DMS53 treated with DMSO at 0.1 percent for 48 hours (cell line): ENCODE results near the gene MEIKIN.
"Not testable (repeated sequence)": the region's sequence is repeated elsewhere in the genome, so short reads cannot be mapped to it uniquely, and the experiment has no call there.

Experiments
- DNase-seq: peaks from one replicate; lab custom pipeline; 2025; ENCODE audit not compliant: unreplicated experiment; lab: John Stamatoyannopoulos, UW

Gene MEIKIN

DNA sequence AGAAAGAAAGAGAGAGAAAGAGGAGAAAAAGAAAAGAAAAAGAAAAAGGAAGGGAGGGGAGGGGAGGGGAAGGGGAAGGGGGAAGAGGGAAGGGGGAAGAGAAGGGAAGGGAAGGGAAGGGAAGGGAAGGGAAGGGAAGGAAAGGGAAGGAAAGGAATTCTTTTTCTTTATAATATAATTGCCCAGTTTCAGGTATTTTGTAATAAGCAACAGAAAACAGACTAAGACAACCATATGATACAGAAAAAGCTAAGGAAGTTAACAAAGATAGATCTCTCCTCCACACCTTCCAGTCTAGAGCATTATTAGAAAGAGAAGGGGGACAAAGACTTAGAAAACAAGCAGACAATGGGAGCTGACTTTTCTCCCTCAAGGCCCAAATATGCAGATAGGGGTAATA lies 31.0 kb downstream of the MEIKIN start:
- no peak for DNase-seq

DNA sequence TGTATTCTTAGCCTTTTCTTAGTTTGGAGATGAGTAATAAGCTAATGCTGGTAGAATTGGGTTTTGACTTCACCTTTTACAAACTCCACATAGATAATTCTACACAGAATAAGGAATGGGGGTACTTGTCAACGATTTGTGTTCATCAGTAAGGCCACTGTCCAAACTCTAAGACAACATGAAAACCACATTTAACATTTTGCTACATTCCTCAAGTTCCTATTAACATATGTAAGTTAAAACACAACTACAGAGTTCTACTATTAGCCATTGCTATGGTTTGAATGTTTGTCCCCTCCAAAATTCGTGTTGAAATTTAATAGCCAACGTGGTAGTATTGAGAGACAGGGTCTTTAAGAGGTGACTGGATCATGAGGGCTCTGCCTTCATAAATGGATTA lies 31.9 kb downstream of the MEIKIN start:
- no peak for DNase-seq

DNA sequence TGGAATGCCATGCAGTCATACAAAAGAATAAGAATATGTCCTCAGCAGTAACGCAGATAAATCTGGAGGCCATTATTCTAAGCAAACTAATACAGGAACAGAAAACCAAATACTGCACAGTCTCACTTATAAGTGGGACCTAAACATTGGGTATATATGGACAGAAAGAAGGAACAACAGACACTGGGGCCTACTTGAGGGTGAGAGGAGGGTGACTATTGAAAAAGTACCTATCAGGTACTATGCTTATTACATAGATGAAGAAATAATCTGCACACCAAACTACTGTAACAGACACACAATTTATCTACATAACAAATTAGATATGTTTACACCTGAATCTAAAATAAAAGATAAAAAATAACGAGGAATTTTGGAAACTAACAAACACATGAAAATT lies 38.8 kb downstream of the MEIKIN start:
- DNase-seq: no peak

DNA sequence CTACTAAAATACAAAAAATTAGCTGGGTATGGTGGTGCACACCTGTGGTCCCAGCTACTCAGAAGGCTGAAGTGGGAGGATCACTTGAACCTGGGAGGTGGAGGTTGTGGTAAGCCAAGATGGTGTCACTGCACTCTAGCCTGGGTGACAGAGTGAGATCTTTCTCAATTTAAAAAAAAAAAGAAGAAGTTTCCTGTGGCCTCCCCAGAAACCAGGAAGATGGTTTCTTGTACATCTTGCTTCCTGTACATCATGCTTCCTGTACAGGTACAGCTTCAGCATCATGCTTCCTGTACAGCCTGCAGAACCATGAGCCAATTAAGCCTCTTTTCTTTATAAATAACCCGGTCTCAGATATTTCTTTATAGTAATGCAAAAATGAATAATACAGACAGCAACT lies 43.2 kb downstream of the MEIKIN start:
- not testable (repeated sequence) for DNase-seq

DNA sequence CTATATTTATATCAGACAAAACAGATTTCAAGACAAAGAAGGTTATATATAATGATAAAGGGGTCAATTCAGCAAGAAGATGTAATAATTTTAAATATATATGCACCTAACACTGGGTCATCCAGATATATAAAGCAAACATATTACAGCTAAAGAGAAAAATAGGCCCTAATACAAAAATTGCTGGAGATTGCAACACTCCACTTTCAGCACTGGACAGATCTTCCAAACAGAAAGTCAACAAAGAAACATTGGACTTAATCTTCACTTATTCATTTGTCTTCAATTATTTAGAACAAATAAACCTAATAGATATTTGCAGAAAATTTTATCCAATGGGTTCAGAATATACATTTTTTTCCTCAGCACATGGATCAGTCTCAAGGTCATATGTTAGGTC lies 45.8 kb downstream of the MEIKIN start:
- DNase-seq: no peak

DNA sequence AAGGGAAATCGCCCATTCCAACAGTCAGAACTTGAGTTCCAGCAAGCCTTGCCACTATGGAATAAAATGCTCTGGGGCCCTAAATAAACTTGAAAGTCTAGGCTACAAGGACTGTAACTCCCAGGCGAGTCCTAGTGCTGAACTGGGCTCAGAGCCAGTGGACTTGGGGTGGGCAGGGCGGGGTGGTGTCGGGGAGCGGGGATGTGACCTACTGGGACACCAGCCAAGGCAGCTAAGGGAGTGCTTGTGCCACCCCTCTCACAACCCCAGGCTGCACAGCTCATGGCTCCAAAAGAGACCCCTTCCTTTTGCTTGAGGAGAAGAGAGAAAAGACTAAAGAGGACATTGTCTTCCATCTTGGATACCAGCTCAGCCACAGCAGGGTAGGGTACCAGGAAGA lies 61.5 kb downstream of the MEIKIN start:
- no peak for DNase-seq

DNA sequence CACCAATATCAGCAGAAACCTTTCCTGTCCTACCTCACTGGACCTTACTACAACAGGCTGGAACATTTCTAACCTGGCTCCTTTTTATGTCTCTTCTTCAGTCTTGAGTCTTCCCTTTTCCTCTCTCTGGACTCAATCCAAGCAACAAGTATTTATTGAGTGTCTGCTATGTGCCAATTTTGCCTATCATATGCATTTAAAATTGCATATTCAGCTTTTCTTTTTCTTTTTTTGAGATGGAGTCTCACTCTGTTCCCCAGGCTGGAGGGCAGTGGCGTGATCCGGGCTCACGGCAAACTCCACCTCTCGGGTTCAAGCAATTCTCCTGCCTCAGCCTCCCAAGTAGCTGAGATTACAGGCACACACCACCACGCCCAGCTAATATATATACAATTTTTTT lies 65.8 kb downstream of the MEIKIN start:
- no peak for DNase-seq

DNA sequence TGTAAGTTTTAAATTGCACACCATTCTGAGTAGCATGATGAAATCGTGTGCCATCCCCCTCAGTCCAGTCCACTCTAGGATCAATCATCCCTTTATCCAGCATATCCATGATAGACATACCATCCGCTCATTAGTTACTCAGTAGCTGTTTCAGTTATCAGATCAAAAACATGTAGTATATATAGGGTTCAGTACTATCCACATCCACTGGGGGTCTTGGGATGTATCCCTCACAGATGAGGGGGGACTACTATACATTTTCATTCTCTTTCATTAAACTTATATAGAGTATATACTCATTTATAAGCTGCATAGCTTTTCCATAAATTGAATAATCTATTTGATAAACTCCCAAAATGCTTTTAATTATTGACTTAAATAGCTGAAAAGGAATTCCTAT lies 67.6 kb downstream of the MEIKIN start:
- no peak for DNase-seq

DNA sequence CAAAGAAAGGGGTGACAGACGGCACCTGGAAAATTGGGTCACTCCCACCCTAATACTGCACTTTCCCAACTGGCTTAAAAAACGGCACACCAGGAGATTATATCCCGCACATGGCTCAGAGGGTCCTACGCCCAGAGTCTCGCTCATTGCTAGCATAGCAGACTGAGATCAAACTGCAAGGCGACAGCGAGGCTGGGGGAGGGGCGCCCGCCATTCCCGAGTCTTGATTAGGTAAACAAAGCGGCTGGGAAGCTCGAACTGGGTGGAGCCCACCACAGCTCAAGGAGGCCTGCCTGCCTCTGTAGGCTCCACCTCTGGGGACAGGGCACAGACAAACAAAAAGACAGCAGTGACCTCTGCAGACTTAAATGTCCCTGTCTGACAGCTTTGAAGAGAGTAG lies 74.2 kb downstream of the MEIKIN start:
- DNase-seq: not testable (repeated sequence)

DNA sequence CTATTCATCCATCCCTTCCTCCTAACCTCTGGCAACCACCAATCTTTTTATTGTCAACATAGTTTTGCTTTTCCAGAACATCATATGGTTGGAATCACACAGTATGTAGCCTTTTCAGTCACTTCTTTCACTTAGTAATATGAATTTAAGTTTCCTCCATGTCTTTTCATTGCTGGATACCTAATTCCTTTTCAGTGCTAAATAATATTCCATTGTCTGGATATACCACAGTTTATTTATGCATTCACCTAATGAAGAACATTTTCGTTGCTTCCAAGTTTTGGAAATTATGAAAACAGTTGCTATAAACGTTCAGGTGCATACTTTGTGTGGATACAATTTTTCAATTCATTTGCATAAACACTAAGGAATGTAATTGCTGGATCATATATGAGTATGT lies 77.9 kb downstream of the MEIKIN start:
- DNase-seq: no peak

DNA sequence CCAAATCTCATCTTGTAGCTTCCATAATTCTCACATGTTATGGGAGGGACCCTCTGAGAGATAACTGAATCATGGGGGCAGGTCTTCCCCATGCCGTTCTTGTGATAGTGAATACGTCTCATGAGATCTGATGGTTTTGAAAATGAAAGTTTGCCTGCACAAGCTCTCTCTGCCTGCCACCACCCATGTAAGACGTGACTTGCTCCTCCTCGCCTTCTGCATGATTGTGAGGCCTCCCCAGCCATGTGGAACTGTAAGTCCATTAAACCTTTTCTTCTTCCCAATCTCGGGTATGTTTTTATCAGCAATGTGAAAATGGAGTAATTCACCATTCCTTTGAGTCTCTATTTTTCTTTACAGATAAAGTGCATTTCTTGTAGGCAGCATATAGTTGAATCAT lies 81.8 kb downstream of the MEIKIN start:
- DNase-seq: no peak

DNA sequence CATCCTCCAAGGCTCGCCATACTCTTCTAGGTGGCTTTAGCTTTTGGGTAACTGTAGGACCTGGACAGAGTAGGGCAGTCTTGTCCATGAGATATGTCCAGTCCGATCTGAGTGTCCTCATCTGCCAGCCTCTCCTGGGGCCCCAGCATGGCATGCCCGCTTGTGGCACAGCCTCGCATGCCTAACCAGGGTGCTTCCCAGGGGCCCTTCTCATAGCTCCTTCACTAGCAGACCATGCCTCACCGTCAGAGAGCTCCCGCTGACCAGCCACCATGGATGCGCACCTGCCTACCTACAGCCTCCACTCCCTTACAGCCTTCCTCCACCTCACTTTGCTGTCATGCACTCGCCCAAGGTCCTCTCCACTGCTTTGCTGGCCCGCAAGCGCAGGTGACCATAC lies 88.1 kb downstream of the MEIKIN start:
- DNase-seq: no peak

DNA sequence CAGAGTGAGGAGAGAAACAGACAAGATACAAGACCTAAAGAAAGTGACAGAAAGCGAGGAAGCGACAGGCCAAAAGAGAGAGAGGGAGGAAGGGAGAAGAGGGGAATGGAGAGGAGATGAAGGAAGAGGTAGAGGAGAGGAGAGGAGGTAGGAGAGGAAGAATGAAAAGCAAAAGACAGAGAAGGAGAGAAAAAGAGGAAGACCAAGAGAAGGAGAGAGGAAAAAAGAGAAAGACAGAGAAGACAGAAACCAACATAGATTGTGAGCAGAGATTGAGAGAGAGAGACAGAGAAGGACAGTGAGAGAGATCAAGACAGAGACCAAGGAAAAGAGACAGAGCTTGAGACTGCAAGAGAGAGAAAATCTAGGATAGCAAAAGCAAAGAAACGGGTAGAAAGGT lies 90.0 kb downstream of the MEIKIN start:
- DNase-seq: no peak

DNA sequence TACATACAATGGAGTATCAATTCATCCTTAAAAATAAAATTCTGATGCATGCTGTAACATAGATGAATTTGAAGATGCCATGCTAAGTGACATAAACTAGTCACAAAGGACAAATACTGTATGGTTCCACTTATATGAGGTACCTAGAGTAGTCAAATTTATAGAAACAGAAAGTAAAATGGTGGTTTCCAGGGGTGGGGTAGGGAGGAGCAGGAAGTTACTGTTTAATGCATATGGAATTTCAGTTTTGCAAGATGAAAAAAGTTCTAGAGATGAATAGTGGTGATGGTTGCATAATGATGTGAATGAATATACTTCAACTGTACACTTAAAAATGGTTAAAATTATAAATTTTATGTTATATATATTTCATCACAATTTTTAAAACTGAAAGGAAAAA lies 91.3 kb downstream of the MEIKIN start:
- no peak for DNase-seq

DNA sequence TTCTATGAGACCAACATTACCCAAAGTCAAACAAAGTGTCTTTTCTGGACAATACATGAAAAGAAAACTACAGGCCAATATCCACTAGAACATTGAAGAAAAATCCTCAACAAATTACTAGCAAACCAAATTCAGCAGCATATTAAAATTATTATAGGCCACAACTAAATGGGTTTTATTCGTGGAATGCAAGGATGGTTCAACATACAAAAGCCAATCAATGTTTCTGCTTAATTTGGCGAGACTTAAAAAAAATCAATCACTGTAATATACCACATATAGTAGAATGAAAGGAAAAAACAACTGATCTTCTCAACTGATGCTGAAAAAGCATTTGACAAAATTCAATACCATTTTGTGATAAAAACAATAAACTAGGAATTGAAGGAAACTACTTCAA lies 96.8 kb downstream of the MEIKIN start:
- no peak for DNase-seq

DNA sequence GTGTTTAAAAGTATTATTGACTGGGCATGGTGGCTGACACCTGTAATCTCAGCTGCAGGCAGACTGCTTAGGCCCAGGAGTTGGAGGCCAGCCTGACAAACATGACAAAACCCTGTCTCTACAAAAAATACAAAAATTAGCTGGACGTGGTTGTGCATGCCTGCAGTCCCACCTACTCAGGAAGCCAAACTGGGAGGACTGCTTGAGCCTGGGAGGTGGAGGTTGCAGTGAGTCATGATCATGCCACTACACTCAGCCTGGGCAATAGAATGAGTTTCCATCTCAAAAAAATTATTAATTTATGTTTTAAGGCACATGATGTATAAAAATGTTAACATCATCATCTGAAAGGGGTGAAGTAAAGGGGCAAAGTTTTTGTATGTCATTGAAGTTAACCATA lies 98.9 kb downstream of the MEIKIN start:
- DNase-seq: no peak

DNA sequence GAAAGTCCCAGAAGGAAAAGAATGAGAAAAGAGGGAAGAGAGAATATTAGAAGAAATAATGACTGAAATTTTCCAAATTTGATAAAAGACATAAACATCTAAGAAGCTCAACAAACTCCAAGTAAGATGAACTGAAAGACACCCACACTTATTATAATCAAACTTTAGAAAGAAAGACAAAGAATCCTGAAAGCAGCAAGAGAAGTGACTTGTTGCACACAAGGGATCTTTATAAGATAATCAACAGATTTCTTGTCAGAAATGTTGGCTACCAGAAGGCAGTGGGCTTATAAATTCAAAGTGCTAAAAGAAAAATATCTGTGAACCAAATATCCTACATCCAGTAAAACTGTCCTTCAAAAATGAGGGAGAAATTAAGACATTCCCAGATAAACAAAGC lies 99.6 kb downstream of the MEIKIN start:
- no peak for DNase-seq

DNA sequence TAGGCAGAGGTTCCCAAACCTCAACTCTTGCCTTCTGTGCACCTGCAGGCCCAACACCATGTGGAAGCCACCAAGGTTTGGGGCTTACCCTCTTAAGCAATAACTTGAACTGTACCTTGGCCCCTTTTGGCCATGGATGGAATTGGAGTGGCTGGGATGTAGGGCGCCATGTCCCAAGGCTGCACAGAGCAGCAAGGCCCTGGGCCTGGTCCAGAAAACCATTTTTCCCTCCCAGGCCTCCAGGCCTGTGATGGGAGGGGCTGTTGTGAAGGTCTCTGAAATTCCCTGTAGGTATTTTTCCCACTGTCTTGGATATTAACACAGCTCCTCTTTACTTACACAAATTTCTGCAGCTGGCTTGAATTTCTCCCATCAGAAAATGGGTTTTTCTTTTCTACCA lies 102.5 kb downstream of the MEIKIN start:
- DNase-seq: not testable (repeated sequence)

DNA sequence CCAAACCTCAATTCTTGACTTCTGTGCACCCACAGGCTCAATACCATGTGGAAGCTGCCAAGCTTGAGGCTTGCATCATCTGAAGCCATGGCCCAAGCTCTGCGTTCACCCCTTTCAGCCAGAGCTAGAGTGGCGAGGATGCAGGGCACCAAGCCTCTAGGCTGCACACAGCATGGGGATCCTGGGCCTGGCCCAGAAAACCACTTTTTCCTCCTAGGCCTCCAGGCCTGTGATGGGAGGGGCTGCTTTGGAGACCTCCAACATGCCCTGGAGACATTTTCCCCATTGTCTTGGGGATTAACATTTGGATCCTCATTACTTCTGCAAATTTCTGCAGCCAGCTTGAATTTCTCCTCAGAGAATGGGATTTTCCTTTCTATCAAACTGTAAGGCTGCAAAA lies 112.8 kb downstream of the MEIKIN start:
- not testable (repeated sequence) for DNase-seq

DNA sequence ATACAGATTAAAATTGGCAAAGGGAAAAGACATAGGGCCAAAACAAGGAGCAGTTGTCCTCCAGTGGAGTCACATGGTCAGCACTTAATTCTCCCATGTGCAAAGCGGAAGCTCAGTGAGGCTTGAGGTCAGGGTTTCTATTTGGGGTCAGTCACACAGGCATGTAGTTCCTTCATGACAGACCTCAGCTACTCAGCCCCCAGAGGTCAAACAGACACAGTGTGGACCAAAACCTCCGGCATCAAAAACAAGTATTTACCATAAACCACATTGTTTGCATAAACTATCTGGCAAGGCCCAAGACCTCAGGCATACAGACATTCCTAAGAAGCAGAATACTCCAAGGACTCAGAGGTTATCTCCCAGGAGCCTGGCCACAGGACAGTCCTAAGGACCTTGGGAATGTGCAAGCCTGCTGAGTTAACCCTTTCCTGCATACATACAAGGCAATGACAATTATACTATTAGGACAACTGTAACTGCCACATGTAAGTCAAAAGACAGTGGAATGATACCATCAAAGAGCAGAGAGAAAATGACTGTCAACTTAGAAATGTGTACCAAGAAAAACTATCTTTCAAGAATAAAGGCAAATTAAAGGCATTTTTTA lies 120.0 kb downstream of the MEIKIN start:
- DNase-seq: no peak

DNA sequence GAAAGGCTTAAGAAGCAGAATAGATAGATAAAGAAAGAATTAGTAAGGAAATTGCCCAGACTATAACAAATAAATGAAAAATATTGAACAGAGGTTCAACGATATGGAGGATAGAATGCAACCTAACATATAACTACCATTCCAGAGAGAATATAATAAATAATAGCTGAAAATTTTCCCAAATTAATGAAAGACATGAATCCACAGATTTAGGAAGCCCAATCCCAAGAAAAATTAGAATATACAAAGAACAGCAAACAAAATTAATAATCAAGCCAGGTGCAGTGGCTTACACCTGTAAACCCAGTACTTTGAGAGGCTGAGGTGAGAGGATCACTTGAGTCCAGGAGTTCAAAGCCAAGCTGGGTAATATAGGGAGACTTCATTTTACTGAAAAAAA lies 120.8 kb downstream of the MEIKIN start:
- no peak for DNase-seq

DNA sequence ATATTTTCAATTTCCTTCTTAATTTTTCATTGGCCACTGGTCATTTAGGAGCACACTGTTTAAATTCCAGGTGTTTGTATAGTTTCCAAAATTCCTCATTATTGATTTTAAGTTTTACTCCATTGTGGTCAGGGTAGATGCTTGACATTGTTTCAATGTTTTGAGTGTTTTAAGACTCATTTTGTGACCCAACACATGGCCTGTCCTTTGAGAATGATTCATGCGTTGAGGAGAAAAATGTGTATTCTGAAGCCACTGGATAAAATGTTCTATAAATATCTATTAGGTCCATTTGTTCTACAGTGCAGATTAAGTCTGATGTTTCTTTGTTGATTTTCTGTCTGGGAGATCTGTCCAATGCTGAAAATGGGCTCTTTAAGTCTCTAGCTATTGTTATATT lies 124.2 kb downstream of the MEIKIN start:
- DNase-seq: no peak

DNA sequence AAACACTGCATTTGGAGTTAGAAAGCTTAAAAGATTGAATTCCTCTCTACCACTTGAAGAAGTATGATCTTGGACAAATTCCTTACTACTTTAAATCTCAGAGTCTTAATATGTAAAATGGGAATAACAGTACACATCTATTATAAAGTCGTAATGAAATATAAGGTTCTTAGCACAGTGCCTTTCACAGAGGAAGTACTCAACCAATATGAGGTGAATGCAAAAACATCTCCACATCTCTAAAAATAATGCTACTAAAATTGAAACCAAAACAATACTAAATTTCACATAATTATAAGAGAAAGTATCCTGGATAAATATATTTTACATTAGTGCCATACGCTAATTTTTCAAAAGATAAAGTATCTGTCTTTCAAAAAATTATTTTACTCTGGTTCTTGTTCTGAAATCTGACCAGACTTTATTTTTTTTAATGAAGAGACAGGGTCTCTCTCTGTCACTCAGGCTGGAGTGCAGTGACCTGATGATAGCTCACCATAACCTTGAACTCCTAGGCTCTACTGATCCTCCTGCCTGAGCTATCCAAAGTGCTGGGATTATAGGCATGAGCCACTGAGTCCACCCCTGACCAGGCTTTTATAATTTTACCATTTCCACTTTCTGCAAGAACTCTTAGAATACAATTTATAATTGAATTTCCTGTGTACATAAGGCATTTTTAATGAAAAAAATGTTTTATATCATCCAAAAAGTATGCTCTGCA lies 127.3 kb downstream of the MEIKIN start:
- DNase-seq: no peak
